HepG2 (cell line): ENCODE data around the gene RASIP1. TPM values are rescaled to one million over a fixed set of nuclear protein-coding genes. Genes with fewer than 3 reads are reported as not detected.

Source experiments
- AKAP8 ChIP-seq: sonication (generic); formaldehyde crosslinking; IDR thresholded peaks from 2 replicates; pipeline ENCODE4 v1.5.1; 2020; ENCODE audit warnings: mild to moderate bottlenecking, missing genetic modification reagents
- CBX5 ChIP-seq: sonication (generic); formaldehyde crosslinking; IDR thresholded peaks from 2 replicates; pipeline ENCODE4 v1.4.0; 2020; ENCODE audit warnings: missing genetic modification reagents, borderline replicate concordance
- DNMT3B ChIP-seq: conservative IDR thresholded peaks from 2 replicates; pipeline ENCODE4 v1.6.1; 2016; ENCODE audit warnings: missing biosample characterization, control low read depth
- HDAC2 ChIP-seq: sonication (generic); formaldehyde crosslinking; IDR thresholded peaks from 2 replicates; pipeline ENCODE4 v1.4.0; 2020; ENCODE audit warnings: missing genetic modification reagents
- IRF2 ChIP-seq: IDR thresholded peaks from 2 replicates; pipeline ENCODE4 v1.6.1; 2018; ENCODE audit warnings: missing genetic modification reagents, missing compliant biosample characterization
- MYNN ChIP-seq: sonication (generic); formaldehyde crosslinking; IDR thresholded peaks from 2 replicates; pipeline ENCODE4 v1.4.0; 2020; ENCODE audit warnings: mild to moderate bottlenecking, low read depth, missing genetic modification reagents
- PCBP2 ChIP-seq: fragments of 200-400 bp; formaldehyde crosslinking; optimal IDR thresholded peaks from 2 replicates; pipeline ENCODE3; 2018; ENCODE audit warnings: low read length, low read depth; ENCODE audit not compliant: poor library complexity, severe bottlenecking
- SRSF4 ChIP-seq: fragments of 200-400 bp; formaldehyde crosslinking; IDR thresholded peaks from one replicate; pipeline ENCODE4 v1.6.1; 2018; ENCODE audit warnings: mild to moderate bottlenecking, low read depth, low read length, moderate library complexity; ENCODE audit not compliant: poor library complexity, severe bottlenecking
- TEAD3 ChIP-seq: optimal IDR thresholded peaks from 2 replicates; pipeline ENCODE3; 2016; ENCODE audit warnings: borderline replicate concordance
- ZFP37 ChIP-seq: sonication (generic); formaldehyde crosslinking; IDR thresholded peaks from 2 replicates; pipeline ENCODE4 v1.4.0; 2020; ENCODE audit warnings: missing genetic modification reagents, borderline replicate concordance
- ZNF282 ChIP-seq: fragments of 450-650 bp; IDR thresholded peaks from 2 replicates; pipeline ENCODE4 v1.6.1; 2018; ENCODE audit not compliant: partially characterized antibody
- ZNF317 ChIP-seq: sonication (generic); formaldehyde crosslinking; IDR thresholded peaks from 2 replicates; pipeline ENCODE4 v1.5.0; 2020; ENCODE audit warnings: mild to moderate bottlenecking, missing genetic modification reagents
- ZNF605 ChIP-seq: sonication (generic); formaldehyde crosslinking; IDR thresholded peaks from 2 replicates; pipeline ENCODE4 v1.8.0; 2022; ENCODE audit warnings: mild to moderate bottlenecking, missing genetic modification reagents
- polyA plus RNA-seq, 8 experiments: library from polyadenylated mRNA; depleted of rRNA in 3 of 8; stranded (reverse) in 7 of 8; unstranded in 1 of 8; fragments of >200 nt; fragmentation: Illumina TruSeq in 4 of 8; extraction: Trizol in 4 of 8; gene quantifications; 2 replicates each; pipeline versions ENCODE4 v1.2.1 to v1.2.3, GENCODE V29; 2011 to 2016; ENCODE audit warnings: low read depth in 4 of 8, missing spikeins in 1 of 8, mixed read lengths in 1 of 8; ENCODE audit not compliant: insufficient read depth in 1 of 8
- total RNA-seq, 5 experiments: library from RNA; depleted of rRNA; stranded (reverse); fragments of >200 nt; fragmentation: Illumina TruSeq; extraction: Trizol; gene quantifications; 2 replicates each; pipeline ENCODE4 v1.2.3, GENCODE V29; 2016; ENCODE audit warnings: low read depth in 1 of 5
- TF ChIP-seq, protein P1 (sequence below): sonication (generic); formaldehyde crosslinking; IDR thresholded peaks from 2 replicates; pipeline ENCODE4 v1.5.0; 2020; ENCODE audit warnings: mild to moderate bottlenecking, missing genetic modification reagents
- TF ChIP-seq, protein P2 (sequence below): sonication (generic); formaldehyde crosslinking; IDR thresholded peaks from 2 replicates; pipeline ENCODE4 v1.8.0; 2022; ENCODE audit warnings: mild to moderate bottlenecking, missing genetic modification reagents; ENCODE audit not compliant: insufficient replicate concordance
- TF ChIP-seq, protein P3 (sequence below): sonication (generic); formaldehyde crosslinking; IDR thresholded peaks from 2 replicates; pipeline ENCODE4 v1.4.0; 2020; ENCODE audit warnings: missing genetic modification reagents; ENCODE audit errors: not compliant biosample characterization
- TF ChIP-seq, protein P4 (sequence below): sonication (generic); formaldehyde crosslinking; IDR thresholded peaks from 2 replicates; pipeline ENCODE4 v1.5.0; 2020; ENCODE audit warnings: mild to moderate bottlenecking, missing genetic modification reagents, borderline replicate concordance

RASIP1 gene
- total and polyA plus RNA-seq, 2 of the 13 experiments (the other 11 are each of a cell fraction or from before 2014, with no cell fraction given), result 0.44 to 0.58 TPM

DNA sequence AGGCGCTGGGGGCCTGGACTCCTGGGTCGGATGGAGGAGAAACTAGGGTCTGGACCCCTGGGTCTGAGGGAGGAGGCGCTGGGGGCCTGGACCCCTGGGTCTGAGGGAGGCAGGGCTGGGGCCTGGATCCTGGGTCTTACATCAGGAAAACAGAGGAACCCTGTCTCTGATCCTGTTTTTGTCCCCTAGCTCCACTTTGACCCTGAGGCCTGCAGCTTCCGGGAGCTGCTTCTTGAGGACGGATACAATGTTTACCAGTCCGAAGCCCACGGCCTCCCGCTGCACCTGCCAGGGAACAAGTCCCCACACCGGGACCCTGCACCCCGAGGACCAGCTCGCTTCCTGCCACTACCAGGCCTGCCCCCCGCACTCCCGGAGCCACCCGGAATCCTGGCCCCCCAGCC lies 17.3 kb upstream of the RASIP1 start (continued):
- TF ChIP-seq, protein P1, sequence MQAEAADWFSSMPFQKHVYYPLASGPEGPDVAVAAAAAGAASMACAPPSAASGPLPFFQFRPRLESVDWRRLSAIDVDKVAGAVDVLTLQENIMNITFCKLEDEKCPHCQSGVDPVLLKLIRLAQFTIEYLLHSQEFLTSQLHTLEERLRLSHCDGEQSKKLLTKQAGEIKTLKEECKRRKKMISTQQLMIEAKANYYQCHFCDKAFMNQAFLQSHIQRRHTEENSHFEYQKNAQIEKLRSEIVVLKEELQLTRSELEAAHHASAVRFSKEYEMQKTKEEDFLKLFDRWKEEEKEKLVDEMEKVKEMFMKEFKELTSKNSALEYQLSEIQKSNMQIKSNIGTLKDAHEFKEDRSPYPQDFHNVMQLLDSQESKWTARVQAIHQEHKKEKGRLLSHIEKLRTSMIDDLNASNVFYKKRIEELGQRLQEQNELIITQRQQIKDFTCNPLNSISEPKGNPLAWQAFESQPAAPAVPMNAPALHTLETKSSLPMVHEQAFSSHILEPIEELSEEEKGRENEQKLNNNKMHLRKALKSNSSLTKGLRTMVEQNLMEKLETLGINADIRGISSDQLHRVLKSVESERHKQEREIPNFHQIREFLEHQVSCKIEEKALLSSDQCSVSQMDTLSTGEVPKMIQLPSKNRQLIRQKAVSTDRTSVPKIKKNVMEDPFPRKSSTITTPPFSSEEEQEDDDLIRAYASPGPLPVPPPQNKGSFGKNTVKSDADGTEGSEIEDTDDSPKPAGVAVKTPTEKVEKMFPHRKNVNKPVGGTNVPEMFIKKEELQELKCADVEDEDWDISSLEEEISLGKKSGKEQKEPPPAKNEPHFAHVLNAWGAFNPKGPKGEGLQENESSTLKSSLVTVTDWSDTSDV (CRISPR knock-in tag), result no peak
- TF ChIP-seq CBX5 (CRISPR knock-in tag) (no peak), ZNF317 (CRISPR knock-in tag) (0 out of 2 replicates have a peak, but pooled peaks have one; percentile 49), MYNN (CRISPR knock-in tag) (no peak), AKAP8 (no peak), ZNF282 (no peak), ZNF605 (no peak), PCBP2 (no peak), ZFP37 (CRISPR knock-in tag) (no peak), IRF2 (CRISPR knock-in tag) (no peak), DNMT3B (CRISPR knock-in tag) (no peak), SRSF4 (no peak), TEAD3 (CRISPR knock-in tag) (peak; percentile 44), HDAC2 (CRISPR knock-in tag) (peak; percentile 47; the same call in 1 of the 2 replicates)
- TF ChIP-seq, protein P2, sequence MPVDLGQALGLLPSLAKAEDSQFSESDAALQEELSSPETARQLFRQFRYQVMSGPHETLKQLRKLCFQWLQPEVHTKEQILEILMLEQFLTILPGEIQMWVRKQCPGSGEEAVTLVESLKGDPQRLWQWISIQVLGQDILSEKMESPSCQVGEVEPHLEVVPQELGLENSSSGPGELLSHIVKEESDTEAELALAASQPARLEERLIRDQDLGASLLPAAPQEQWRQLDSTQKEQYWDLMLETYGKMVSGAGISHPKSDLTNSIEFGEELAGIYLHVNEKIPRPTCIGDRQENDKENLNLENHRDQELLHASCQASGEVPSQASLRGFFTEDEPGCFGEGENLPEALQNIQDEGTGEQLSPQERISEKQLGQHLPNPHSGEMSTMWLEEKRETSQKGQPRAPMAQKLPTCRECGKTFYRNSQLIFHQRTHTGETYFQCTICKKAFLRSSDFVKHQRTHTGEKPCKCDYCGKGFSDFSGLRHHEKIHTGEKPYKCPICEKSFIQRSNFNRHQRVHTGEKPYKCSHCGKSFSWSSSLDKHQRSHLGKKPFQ (CRISPR knock-in tag), result no peak
- TF ChIP-seq, protein P3, sequence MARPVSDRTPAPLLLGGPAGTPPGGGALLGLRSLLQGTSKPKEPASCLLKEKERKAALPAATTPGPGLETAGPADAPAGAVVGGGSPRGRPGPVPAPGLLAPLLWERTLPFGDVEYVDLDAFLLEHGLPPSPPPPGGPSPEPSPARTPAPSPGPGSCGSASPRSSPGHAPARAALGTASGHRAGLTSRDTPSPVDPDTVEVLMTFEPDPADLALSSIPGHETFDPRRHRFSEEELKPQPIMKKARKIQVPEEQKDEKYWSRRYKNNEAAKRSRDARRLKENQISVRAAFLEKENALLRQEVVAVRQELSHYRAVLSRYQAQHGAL (CRISPR knock-in tag), result no peak
- TF ChIP-seq, protein P4, sequence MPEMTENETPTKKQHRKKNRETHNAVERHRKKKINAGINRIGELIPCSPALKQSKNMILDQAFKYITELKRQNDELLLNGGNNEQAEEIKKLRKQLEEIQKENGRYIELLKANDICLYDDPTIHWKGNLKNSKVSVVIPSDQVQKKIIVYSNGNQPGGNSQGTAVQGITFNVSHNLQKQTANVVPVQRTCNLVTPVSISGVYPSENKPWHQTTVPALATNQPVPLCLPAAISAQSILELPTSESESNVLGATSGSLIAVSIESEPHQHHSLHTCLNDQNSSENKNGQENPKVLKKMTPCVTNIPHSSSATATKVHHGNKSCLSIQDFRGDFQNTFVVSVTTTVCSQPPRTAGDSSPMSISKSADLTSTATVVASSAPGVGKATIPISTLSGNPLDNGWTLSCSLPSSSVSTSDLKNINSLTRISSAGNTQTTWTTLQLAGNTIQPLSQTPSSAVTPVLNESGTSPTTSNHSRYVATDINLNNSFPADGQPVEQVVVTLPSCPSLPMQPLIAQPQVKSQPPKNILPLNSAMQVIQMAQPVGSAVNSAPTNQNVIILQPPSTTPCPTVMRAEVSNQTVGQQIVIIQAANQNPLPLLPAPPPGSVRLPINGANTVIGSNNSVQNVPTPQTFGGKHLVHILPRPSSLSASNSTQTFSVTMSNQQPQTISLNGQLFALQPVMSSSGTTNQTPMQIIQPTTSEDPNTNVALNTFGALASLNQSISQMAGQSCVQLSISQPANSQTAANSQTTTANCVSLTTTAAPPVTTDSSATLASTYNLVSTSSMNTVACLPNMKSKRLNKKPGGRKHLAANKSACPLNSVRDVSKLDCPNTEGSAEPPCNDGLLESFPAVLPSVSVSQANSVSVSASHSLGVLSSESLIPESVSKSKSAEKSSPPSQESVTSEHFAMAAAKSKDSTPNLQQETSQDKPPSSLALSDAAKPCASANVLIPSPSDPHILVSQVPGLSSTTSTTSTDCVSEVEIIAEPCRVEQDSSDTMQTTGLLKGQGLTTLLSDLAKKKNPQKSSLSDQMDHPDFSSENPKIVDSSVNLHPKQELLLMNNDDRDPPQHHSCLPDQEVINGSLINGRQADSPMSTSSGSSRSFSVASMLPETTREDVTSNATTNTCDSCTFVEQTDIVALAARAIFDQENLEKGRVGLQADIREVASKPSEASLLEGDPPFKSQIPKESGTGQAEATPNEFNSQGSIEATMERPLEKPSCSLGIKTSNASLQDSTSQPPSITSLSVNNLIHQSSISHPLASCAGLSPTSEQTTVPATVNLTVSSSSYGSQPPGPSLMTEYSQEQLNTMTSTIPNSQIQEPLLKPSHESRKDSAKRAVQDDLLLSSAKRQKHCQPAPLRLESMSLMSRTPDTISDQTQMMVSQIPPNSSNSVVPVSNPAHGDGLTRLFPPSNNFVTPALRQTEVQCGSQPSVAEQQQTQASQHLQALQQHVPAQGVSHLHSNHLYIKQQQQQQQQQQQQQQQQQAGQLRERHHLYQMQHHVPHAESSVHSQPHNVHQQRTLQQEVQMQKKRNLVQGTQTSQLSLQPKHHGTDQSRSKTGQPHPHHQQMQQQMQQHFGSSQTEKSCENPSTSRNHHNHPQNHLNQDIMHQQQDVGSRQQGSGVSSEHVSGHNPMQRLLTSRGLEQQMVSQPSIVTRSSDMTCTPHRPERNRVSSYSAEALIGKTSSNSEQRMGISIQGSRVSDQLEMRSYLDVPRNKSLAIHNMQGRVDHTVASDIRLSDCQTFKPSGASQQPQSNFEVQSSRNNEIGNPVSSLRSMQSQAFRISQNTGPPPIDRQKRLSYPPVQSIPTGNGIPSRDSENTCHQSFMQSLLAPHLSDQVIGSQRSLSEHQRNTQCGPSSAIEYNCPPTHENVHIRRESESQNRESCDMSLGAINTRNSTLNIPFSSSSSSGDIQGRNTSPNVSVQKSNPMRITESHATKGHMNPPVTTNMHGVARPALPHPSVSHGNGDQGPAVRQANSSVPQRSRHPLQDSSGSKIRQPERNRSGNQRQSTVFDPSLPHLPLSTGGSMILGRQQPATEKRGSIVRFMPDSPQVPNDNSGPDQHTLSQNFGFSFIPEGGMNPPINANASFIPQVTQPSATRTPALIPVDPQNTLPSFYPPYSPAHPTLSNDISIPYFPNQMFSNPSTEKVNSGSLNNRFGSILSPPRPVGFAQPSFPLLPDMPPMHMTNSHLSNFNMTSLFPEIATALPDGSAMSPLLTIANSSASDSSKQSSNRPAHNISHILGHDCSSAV (CRISPR knock-in tag), result no peak
